Stimulated activated CD8-positive, alpha-beta memory T cell treated with anti-CD3 and anti-CD28 coated beads, Interleukin-12 subunit alpha, Interleukin-12 subunit beta, amount 100 ng/mL, for 24 hours (primary cell): ENCODE results near the gene ZNF410.
A peak's percentile ranks its signal among the peaks of the same experiment; 100 is the strongest.

Experiments
- DNase-seq: peaks from one replicate; pipeline ENCODE4 v3.0.0-alpha.2; 2020; ENCODE audit errors: extremely low read depth

The ZNF410 gene

DNA sequence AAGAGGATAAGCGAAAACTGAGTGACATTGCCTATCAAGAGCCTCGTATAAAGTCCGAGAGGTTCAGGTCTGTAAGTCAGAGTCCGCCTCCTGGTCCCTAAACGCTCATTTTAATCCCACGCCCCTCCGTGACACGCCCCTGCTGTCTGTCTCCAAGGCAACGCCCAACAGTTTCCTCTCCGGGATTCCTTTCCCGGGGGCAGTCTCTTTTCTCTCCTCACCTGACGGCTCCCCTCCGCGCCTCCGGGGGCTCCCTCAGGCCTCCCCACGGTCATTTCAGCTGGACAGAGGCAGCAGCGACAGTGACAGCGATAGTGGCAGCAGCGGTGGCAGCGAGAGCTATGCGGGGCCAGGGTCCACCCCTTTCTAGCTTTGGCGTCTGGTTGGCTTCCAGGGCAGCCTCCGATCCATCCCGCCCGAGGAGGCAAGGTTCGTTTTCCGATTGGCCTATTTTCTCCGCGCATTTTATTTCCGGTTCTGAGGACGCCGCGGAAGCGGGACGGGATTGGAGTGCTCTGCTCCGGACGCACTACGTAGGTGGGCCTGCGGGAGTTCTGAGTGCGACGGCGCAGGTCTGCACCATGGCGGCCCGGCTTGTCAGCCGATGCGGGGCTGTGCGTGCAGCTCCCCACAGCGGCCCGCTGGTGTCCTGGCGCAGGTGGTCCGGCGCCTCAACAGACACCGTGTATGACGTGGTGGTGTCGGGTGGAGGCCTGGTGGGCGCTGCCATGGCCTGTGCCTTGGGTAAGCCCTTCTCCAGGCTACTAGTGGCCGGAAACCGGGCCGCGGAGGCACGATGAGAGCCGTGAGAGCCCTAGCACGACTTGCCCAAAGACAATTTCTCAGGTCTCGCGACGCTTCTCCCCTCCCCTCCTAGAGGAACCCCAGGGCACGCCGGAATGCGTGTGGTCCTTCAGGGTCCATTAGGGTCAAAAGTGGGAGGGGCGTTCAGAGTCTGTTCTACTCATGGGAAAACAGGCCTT lies 63.4 kb downstream of the ZNF410 start, which contains the start of the genes COQ6 and FAM161B:
COQ6 (plus strand) TSS at position 551 of the 983 bp plus-strand sequence; CDS start at position 582, 31 bp downstream.
FAM161B (minus strand) TSS at position 343 of the 983 bp plus-strand sequence; CDS start at position 275, 68 bp downstream.
- peak; percentile 82 for DNase-seq

DNA sequence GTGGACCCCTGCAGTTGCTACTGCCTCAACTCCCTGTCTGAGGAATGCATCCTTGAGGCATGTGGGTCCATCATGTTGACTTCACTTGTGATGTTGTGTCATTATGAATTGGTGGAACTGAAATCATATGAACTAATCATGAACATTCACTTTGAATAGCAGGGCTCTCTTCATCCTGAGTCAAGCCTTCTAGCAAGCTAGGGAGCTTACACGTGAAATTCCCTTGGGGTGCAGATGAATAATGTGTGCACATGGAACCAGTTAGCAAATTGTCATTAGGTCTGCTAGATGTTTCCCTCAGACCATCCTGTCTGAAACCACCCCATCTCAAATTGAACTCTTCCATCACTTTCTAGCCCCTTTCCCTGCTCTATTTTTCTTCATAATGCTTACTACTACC lies 67.1 kb downstream of the ZNF410 start:
- no peak for DNase-seq

DNA sequence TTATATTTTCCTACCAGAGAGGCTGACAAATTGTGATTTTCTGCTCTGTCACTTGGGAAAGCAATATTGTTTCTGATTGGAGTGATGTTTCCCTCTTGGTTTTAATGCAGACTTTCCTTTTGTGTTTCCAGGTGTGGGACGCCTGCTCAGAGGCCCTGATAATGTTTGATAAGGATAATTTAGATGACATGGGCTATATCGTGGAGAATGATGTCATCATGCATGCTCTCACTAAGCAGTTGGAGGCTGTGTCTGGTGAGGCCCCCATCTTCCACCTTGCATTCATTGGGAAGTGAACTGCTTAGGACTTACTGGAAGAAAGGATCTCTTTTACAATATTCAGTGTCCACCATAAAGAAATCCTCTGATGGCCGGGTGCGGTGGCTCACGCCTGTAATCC lies 69.0 kb downstream of the ZNF410 start:
- DNase-seq = no peak

DNA sequence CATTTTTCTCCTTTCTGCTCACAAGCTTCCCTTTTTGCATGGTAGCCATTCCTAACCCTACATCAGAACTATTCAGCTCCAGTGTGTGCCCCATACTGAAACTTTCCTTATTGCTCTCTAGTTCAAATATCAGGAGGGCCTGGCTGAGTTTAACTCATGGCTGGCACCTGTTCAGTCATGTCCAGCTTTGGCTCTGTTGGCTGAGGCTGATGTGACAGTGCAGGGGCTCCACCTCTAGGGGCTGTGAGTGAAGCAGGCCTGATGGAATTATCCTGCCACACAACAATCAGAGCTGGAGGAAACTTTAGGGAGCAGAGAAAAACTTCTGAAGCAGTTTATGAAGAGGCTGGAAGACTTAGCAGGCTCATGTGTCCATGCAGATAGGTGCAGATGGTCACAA lies 71.9 kb downstream of the ZNF410 start:
- no peak for DNase-seq

DNA sequence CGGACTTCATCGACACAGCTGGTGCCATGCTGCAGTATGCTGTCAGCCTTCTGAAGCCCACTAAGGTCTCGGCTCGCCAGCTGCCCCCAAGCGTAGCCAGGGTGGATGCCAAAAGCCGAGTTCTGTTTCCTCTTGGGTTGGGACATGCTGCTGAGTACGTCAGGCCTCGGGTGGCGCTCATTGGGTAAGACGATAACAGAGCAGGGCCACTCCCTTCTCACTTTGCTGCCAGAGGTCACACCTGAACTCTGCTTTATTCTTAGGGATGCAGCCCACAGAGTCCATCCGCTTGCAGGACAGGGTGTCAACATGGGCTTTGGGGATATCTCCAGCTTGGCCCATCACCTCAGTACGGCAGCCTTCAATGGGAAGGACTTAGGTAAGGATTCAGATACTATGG lies 74.5 kb downstream of the ZNF410 start:
- DNase-seq = no peak

DNA sequence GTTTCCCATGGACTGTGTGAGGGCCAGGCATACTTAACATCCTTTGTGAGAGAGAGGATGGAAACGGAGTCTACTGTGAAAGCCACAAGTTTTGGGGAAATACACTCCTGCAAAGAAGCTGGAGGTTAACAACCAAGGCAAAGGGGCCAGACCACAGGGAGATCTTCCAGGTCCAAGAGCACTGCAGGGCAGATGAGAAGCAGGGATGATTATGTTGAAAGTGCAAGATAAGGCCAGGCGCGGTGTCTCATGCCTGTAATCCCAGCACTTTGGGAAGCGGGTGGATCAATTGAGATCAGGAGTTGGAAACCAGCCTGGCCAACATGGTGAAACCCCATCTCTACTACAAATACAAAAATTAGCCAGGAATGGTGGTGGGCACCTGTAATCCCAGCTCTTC lies 78.6 kb downstream of the ZNF410 start:
- DNase-seq = no peak

DNA sequence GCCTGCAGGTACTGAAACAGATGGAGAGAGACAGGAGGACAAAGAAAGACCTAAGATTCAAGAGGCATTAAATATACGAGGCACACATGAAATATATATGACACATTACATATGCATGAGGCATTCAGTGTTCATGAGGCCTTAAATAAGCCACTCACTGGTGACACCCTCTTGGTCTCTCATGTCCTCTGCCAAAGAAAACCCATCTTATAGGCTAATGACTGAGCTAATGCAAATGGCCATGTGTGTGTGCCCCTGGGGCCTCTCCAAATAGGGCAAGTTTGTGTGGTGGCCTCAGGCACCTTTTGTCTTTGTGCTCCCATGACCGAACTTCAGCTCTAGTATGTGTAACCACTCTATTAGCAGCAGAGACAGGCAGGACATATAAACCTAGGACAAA lies 82.2 kb downstream of the ZNF410 start:
- no peak for DNase-seq

DNA sequence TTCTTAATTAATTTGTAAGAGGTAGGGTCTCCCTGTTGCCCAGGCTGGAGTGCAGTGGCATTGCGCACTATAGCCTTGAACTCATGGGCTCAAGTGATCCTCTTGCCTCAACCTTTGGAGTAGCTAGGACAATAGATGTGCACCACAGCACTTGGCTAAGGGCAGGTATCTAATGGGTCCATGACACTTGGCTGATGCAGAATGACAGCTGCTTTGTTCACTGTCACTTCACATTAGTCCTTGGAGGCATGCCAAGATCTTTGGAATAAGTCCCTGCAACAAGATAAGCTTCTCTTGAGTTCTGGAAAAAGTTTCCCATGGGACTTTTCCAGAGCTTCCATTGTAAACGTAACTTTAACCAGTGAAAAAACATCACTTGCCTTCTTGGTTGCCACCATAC lies 86.8 kb downstream of the ZNF410 start:
- DNase-seq = no peak

DNA sequence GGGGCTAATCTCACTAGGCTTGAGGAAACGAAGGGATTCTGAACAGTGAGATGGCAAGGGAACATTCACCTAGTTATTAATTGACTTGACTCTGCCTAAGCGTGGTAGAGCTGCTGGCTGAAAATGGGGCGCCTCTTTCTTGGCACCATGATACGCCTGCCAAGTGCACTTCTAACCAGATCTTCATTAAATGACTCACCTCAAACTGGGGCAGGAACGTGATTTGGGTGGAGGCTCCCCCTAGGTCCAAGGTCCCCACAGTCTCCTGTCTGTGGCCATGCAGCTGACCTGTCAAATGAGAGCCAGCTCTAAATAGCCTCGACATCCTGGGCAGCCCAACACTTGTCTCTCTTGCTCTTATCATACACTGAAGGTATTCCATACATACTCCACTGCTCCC lies 89.5 kb downstream of the ZNF410 start:
- DNase-seq = no peak

DNA sequence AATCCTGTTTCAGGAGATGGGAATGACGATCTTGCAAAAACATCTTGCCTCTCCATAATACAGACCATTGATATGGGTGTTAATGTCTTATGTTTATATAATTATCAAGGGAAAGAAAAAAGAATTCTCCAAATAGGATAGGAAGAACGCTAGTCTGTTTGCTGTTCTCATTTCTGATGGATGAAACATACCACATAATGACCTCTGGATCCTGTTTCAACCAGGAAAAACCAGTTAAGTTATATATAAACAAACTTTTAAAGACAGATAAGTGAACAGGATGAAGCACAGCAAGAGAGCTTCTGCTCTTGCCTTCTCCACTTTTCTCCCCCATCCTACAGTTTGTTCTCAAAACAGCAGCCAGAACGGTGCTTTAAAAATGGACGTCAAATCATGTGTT lies 91.2 kb downstream of the ZNF410 start:
- no peak for DNase-seq
